Breast epithelium (tissue), 4 donors: ENCODE results near the gene BRAT1. TPM values are rescaled to one million over a fixed set of nuclear protein-coding genes. Genes with fewer than 3 reads are reported as not detected.

Experiments used
- DNase-seq, 2 donors: peaks; one replicate each; pipeline ENCODE4 v3.0.0-alpha.2; 2019; ENCODE audit warnings: low spot score in 2 of 2
- H3K27ac ChIP-seq, 2 donors: fragments of 200-600 bp; sonication (generic) in 1 of 2; one replicate each; pipeline ENCODE4 v1.5.1; 2016 to 2019; ENCODE audit warnings: mild to moderate bottlenecking in 1 of 2
- H3K27me3 ChIP-seq, 2 donors: fragments of 200-600 bp; sonication (generic) in 1 of 2; one replicate each; pipeline versions ENCODE4 v1.5.1 to v1.6.0; 2017 to 2019; ENCODE audit warnings: control low read depth in 1 of 2, mild to moderate bottlenecking in 1 of 2
- H3K36me3 ChIP-seq: fragments of 200-600 bp; one replicate; pipeline ENCODE4 v1.5.1; 2019
- H3K4me1 ChIP-seq, 2 donors: fragments of 200-600 bp; sonication (generic); one replicate each; pipeline ENCODE4 v1.5.1; 2016 to 2019; ENCODE audit warnings: control low read depth in 1 of 2
- H3K4me3 ChIP-seq, 3 donors: fragments of 200-600 bp; sonication (generic); 1 replicate in 2 of 3; 2 replicates in 1 of 3; pipeline ENCODE4 v1.5.1; 2016 to 2019; ENCODE audit warnings: mild to moderate bottlenecking in 3 of 3, moderate library complexity in 2 of 3
- H3K9me3 ChIP-seq, 2 donors: fragments of 200-600 bp; sonication (generic) in 1 of 2; one replicate each; pipeline ENCODE4 v1.5.1; 2016 to 2019; ENCODE audit warnings: control low read depth in 1 of 2
- POLR2A ChIP-seq: fragments of 450-650 bp; IDR thresholded peaks from one replicate; pipeline ENCODE4 v1.6.1; 2016; ENCODE audit warnings: antibody characterized with exemption, mild to moderate bottlenecking, moderate library complexity
- POLR2AphosphoS5 ChIP-seq, 3 donors: sonication (generic); formaldehyde crosslinking; IDR thresholded peaks; one replicate each; pipeline ENCODE4 v1.6.1; 2017; ENCODE audit warnings: antibody characterized with exemption in 3 of 3
- intact Hi-C: fragments of 100-400 bp; cut with DNase I; formaldehyde crosslinking; loops from one replicate; pipeline ENCODE4 v1.15.1; 2023; ENCODE audit warnings: low total_unique reads
- total RNA-seq, 3 donors: library from RNA; depleted of rRNA; stranded (reverse); fragments of >200 nt; gene quantifications; one replicate each; pipeline ENCODE4 v1.1.0, GENCODE V29; 2016
- TF ChIP-seq, protein P1 (sequence below), 3 donors: fragments of 450-650 bp; IDR thresholded peaks; one replicate each; pipeline ENCODE4 v1.5.1; 2016 to 2017; ENCODE audit warnings: antibody characterized with exemption in 3 of 3, mild to moderate bottlenecking in 3 of 3, moderate library complexity in 3 of 3

BRAT1 gene
- total RNA-seq, 3 donors from 2014 or later = 20.8 to 36.4 (median 28.4) TPM

DNA sequence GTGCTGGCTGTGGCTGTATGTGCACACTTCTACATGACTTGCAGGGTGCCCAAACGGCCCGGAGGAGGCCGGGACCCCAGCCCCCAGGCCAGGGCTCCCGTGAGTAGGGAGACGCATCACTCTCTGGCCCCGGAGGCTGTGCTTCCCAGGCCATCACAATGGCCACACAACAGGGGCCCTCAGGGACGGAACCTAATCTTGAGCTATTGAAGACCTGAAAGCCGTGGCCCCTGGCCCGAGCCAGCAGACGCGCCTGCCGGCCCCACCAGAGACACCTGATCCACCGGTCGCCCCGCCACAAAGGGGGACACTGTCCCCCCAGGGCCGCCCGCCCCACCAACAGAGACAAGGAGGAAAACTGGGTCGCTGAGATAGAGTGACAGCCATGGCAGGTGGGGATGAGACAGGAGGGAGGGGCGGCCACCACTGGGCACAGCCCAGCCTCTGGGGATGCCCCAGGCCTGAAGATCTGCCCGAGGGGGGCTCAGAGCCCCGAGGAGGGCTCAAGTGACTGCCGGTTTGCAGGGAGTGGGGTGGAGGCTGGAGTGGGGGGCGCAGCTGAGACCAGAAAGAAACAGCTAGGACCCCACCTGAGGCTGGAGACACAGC lies 45.9 kb downstream of the BRAT1 start:
- H3K27ac ChIP-seq = peak overlapping the region; percentile 72 to 87
- no peaks in the 10 kb centered on the region for H3K9me3 ChIP-seq
- no peak for DNase-seq
- intact Hi-C loops = no loop called here
- TF ChIP-seq POLR2A (no peak), POLR2AphosphoS5 (IDR thresholded peaks at IDR 0.05) (no peak)
- TF ChIP-seq, protein P1, sequence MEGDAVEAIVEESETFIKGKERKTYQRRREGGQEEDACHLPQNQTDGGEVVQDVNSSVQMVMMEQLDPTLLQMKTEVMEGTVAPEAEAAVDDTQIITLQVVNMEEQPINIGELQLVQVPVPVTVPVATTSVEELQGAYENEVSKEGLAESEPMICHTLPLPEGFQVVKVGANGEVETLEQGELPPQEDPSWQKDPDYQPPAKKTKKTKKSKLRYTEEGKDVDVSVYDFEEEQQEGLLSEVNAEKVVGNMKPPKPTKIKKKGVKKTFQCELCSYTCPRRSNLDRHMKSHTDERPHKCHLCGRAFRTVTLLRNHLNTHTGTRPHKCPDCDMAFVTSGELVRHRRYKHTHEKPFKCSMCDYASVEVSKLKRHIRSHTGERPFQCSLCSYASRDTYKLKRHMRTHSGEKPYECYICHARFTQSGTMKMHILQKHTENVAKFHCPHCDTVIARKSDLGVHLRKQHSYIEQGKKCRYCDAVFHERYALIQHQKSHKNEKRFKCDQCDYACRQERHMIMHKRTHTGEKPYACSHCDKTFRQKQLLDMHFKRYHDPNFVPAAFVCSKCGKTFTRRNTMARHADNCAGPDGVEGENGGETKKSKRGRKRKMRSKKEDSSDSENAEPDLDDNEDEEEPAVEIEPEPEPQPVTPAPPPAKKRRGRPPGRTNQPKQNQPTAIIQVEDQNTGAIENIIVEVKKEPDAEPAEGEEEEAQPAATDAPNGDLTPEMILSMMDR (IDR thresholded peaks at IDR 0.05) = no peak
- H3K27me3 ChIP-seq = no peaks in the 10 kb centered on the region
- H3K36me3 ChIP-seq = no peaks in the 10 kb centered on the region
- H3K4me1 ChIP-seq = peaks cover 24 to 30% of the 10 kb centered on the region in 2 donors
- H3K4me3 ChIP-seq = peak overlapping the region in 1 of 3 donors; percentile 52

DNA sequence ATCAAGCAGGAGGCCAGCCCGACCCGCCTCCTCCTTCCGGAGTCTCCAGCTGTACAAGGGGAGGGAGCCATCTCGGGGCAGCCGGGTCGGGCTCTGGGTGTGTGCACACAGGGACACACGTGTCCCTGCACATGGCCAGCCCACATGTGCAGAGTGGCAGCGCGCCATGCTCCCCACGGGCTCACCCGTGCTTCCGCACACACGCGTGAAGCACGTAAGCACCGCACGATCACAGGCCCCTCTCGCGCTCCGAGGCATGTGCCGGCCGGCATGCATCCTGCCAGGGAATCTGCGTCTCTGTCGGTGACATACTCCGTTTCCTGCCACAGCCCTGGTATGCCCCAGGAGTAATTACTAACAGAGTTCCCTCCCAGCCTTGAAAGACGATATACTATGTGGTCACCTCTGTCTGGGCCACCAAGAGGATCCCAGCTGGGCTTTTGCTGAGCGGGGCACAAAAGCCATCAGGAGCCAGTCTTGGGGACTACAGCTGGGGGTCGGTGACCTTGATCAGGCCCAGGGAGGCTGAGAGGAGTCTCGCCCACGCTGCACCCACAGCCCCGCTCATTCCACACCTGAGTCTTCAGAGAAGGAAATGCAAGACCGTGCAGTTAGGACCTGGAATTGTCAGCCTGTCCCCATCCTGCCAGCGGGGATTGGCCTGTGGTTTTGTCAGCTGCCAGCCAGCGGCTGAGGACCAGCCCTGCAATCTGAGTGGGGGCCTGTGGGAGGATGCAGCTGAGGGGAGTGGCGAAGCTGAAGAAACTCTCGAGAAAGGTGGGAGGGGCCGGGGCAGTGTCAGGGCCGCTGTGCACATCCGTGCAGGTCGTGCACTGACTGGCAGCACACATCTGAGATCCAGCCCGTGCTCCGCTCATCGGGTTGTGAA lies 46.8 kb downstream of the BRAT1 start:
- no peaks in the 10 kb centered on the region for H3K9me3 ChIP-seq
- H3K27ac ChIP-seq = peak overlapping the region; percentile 72 to 87
- TF ChIP-seq POLR2AphosphoS5 (IDR thresholded peaks at IDR 0.05) (peak in 2 of 3 donors; percentile 34 to 71), POLR2A (no peak)
- TF ChIP-seq, protein P1 (IDR thresholded peaks at IDR 0.05) = no peak
- H3K36me3 ChIP-seq = no peaks in the 10 kb centered on the region
- no peaks in the 10 kb centered on the region for H3K27me3 ChIP-seq
- peak in 1 of 2 donors; percentile 71 for DNase-seq
- intact Hi-C loops = no loop called here
- peak overlapping the region in 2 of 3 donors; percentile 21 to 52 for H3K4me3 ChIP-seq
- peaks cover 24 to 33% of the 10 kb centered on the region in 2 donors for H3K4me1 ChIP-seq

DNA sequence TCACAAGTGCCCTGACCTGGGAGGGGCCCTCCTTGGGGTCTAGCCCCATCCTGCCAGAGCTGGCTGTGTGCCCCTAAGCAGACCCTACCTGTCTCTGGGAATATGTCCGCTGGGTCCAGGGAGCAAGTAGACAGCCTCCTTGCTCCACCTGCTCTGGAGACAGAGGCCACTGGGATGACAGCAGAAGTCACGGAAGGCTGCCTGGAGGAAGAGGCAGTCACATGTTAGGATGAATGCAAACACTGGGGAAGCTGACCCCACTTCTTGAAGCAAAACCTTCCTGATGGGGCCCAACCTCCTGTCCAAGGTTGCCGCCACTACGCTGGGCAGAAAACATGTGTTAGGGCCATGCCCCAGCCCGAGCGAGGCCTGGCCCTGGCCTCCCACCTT lies 47.4 kb downstream of the BRAT1 start:
- H3K9me3 ChIP-seq = no peaks in the 10 kb centered on the region
- peak overlapping the region in 2 of 3 donors; percentile 21 to 52 for H3K4me3 ChIP-seq
- H3K27me3 ChIP-seq = no peaks in the 10 kb centered on the region
- TF ChIP-seq, protein P1 (IDR thresholded peaks at IDR 0.05) = no peak
- no peak for TF ChIP-seq POLR2A
- no peak for TF ChIP-seq POLR2AphosphoS5 (IDR thresholded peaks at IDR 0.05)
- H3K27ac ChIP-seq = peak overlapping the region; percentile 72 to 87
- no peaks in the 10 kb centered on the region for H3K36me3 ChIP-seq
- peaks cover 24 to 36% of the 10 kb centered on the region in 2 donors for H3K4me1 ChIP-seq
- intact Hi-C loops = no loop called here
- no peak for DNase-seq

DNA sequence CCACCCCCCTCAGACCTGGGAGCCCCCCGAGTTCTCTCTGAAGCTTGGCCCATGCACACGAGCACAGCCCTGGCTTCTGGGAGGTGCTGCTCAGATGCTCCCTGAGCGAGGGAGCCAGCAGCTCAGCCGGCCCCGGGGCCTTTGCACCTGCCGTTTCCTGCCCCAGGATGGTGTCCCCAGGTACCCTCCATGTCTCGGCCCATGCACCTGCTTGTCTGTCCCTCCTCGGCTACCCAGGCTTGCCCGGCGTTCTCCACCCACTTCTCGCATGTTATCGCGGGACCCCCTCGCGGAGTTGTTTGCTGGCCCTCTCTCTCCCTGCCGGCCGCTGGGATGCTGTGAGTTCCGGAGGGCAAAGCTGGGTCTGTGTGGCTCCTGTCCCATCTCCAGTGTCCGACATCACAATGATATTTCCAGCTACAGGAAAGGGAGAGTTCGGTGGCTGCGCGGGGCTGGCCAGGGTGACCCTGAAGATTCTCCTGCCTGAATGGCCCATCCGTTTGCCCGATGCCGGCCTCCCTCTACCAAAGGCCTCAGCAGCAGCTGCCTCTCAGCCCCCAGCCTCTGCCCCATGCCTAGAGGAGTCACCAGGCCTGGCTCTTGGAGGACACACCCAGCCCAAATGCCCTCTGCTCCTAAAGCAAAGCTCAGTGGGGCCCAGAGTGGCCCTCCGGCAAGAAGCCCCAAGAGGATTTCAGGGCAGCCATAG lies 48.0 kb downstream of the BRAT1 start:
- Histone ChIP-seq H3K4me1 (peaks cover 21 to 33% of the 10 kb centered on the region in 2 donors), H3K36me3 (no peaks in the 10 kb centered on the region), H3K4me3 (no peak overlapping the region), H3K27ac (peak overlapping the region; percentile 72 to 87), H3K27me3 (no peaks in the 10 kb centered on the region), H3K9me3 (no peaks in the 10 kb centered on the region)
- TF ChIP-seq, protein P1 (IDR thresholded peaks at IDR 0.05) = no peak
- TF ChIP-seq POLR2AphosphoS5 (IDR thresholded peaks at IDR 0.05) (no peak), POLR2A (no peak)
- intact Hi-C loops = no loop called here
- no peak for DNase-seq
